GM23248 (cell line): ENCODE measurements around the gene SLC5A6.

ENCODE experiments used
- EZH2 ChIP-seq: fragments of 200-600 bp; sonication (generic); IDR thresholded peaks from 2 replicates; pipeline ENCODE4 v1.6.1; 2018; ENCODE audit warnings: antibody characterized with exemption, mild to moderate bottlenecking; ENCODE audit not compliant: insufficient read depth, poor library complexity, severe bottlenecking
- EZH2phosphoT487 ChIP-seq: fragments of 200-600 bp; sonication (generic); IDR thresholded peaks from 2 replicates; pipeline ENCODE4 v1.6.1; 2018; ENCODE audit warnings: antibody characterized with exemption, moderate library complexity, mild to moderate bottlenecking, low read depth; ENCODE audit not compliant: insufficient read depth

- no peak for TF ChIP-seq EZH2
- TF ChIP-seq EZH2phosphoT487: no peak
These were observed 31.5 kb upstream of the SLC5A6 start for GRCh38 chr2:27243391-27244130.
